Activated T-helper 1 cell treated with anti-CD3 and anti-CD28 coated beads, Interleukin-12 subunit alpha, Interleukin-12 subunit beta, Interleukin-2, Interleukin-4 antibody, amounts not matched to agents 30 ng/mL and 10 ng/mL and 1 ng/mL, durations not matched to agents 14 hours and 24 hours and 36 hours (primary cell): ENCODE measurements around the gene FAM118A. TPM values are rescaled to one million over a fixed set of nuclear protein-coding genes. Genes with fewer than 3 reads are reported as not detected.

Experiments
- total RNA-seq: library from RNA; stranded (reverse); gene quantifications from 2 replicates; pipeline ENCODE4 v1.2.3, GENCODE V29; 2022

Gene FAM118A
- total RNA-seq, 1 donor from 2014 or later, result 30.7 TPM

Other genes starting within 250 kb of the FAM118A start
- 156 and 164 TPM in 2 replicates for gene NUP50, start 146.0 kb upstream of the FAM118A start, total RNA-seq
- gene KIAA0930, start 69.0 kb upstream of the FAM118A start, total RNA-seq, result 45.5 and 48.7 TPM in 2 replicates
- not detected in 2 replicates for gene UPK3A, start 25.0 kb upstream of the FAM118A start, total RNA-seq
- gene SMC1B, start 103.7 kb downstream of the FAM118A start, total RNA-seq, result 0.44 and 0.83 TPM in 2 replicates
- 10.6 and 12.6 TPM in 2 replicates for gene RIBC2, start 103.8 kb downstream of the FAM118A start, total RNA-seq
- not detected in 2 replicates for gene FBLN1, start 192.9 kb downstream of the FAM118A start, total RNA-seq